MM.1S (cell line): Measurements from ENCODE around the gene SPATA12.

Source experiments
- DNase-seq: peaks from one replicate; pipeline ENCODE4 v3.0.0-alpha.2; 2015
- H2AFZ ChIP-seq: fragments of 300-600 bp; sonication (generic); 2 replicates; pipeline ENCODE4 v1.6.0; 2016; ENCODE audit warnings: antibody characterized with exemption, low read length
- H3F3A ChIP-seq: fragments of 300-600 bp; sonication (generic); 2 replicates; pipeline ENCODE4 v1.6.1; 2016; ENCODE audit warnings: mild to moderate bottlenecking, antibody characterized with exemption, low read length, moderate library complexity, mixed read lengths; ENCODE audit not compliant: insufficient read depth
- H3K27ac ChIP-seq: fragments of 300-600 bp; sonication (generic); 2 replicates; pipeline ENCODE4 v1.5.1; 2016; ENCODE audit warnings: mild to moderate bottlenecking, low read length
- H3K27me3 ChIP-seq: fragments of 300-600 bp; sonication (generic); replicated peaks from 2 replicates; pipeline ENCODE4 v1.6.0; 2016; ENCODE audit warnings: low read length; ENCODE audit not compliant: insufficient read depth
- H3K36me3 ChIP-seq: fragments of 300-600 bp; sonication (generic); replicated peaks from 2 replicates; pipeline ENCODE4 v1.6.1; 2016; ENCODE audit warnings: mild to moderate bottlenecking, low read length, mixed read lengths; ENCODE audit not compliant: insufficient read depth
- H3K4me1 ChIP-seq: fragments of 300-600 bp; sonication (generic); 2 replicates; pipeline ENCODE4 v1.6.1; 2016; ENCODE audit warnings: low read length, mixed read lengths
- H3K4me2 ChIP-seq: fragments of 300-600 bp; sonication (generic); 2 replicates; pipeline ENCODE4 v1.6.0; 2016; ENCODE audit warnings: low read depth, low read length
- H3K4me3 ChIP-seq: fragments of 300-600 bp; sonication (generic); 2 replicates; pipeline ENCODE4 v1.5.1; 2016; ENCODE audit warnings: low read length, mixed read lengths
- H3K79me2 ChIP-seq: fragments of 300-600 bp; sonication (generic); 2 replicates; pipeline ENCODE4 v1.6.1; 2016; ENCODE audit warnings: mixed run types, low read length, mixed read lengths
- H3K9ac ChIP-seq: fragments of 300-600 bp; sonication (generic); 2 replicates; pipeline ENCODE4 v1.6.1; 2016; ENCODE audit warnings: low read length, mixed read lengths
- H3K9me2 ChIP-seq: fragments of 300-600 bp; sonication (generic); replicated peaks from 2 replicates; pipeline ENCODE4 v1.6.1; 2016; ENCODE audit warnings: mild to moderate bottlenecking, low read length, mixed read lengths; ENCODE audit not compliant: insufficient read depth
- H3K9me3 ChIP-seq: fragments of 300-600 bp; sonication (generic); replicated peaks from 2 replicates; pipeline ENCODE4 v1.6.1; 2016; ENCODE audit warnings: mild to moderate bottlenecking, low read length, mixed read lengths; ENCODE audit not compliant: insufficient read depth
- H4K20me1 ChIP-seq: fragments of 300-600 bp; sonication (generic); 2 replicates; pipeline ENCODE4 v1.6.1; 2016; ENCODE audit warnings: mild to moderate bottlenecking, low read length, moderate library complexity, mixed read lengths; ENCODE audit not compliant: insufficient read depth
- EZH2 ChIP-seq: fragments of 300-600 bp; sonication (generic); optimal IDR thresholded peaks from 2 replicates; pipeline ENCODE3; 2017; ENCODE audit warnings: low read depth, mild to moderate bottlenecking, antibody characterized with exemption, low read length, mixed read lengths
- EZH2phosphoT487 ChIP-seq: fragments of 300-600 bp; sonication (generic); IDR thresholded peaks from 2 replicates; pipeline ENCODE4 v1.6.1; 2018; ENCODE audit warnings: antibody characterized with exemption, low read length
- TF ChIP-seq, protein P1 (sequence below): fragments of 300-600 bp; sonication (generic); IDR thresholded peaks from 2 replicates; pipeline ENCODE4 v1.5.1; 2016; ENCODE audit warnings: antibody characterized with exemption, low read length, mixed read lengths

Gene SPATA12

GRCh38 chr3:57074135-57074534 is 13.7 kb downstream of the SPATA12 start:
- Histone ChIP-seq H3K9ac (no peak overlapping the region), H3K9me2 (no peaks in the 10 kb centered on the region), H3K4me2 (no peak overlapping the region), H3K36me3 (no peaks in the 10 kb centered on the region), H2AFZ (no peak overlapping the region), H3K27ac (no peak overlapping the region), H3F3A (no peaks in the 10 kb centered on the region), H3K27me3 (peaks cover 13% of the 10 kb centered on the region), H3K79me2 (no peaks in the 10 kb centered on the region), H3K9me3 (no peaks in the 10 kb centered on the region), H3K4me3 (no peak overlapping the region), H3K4me1 (no peaks in the 10 kb centered on the region), H4K20me1 (no peaks in the 10 kb centered on the region)
- no peak for DNase-seq
- TF ChIP-seq, protein P1, sequence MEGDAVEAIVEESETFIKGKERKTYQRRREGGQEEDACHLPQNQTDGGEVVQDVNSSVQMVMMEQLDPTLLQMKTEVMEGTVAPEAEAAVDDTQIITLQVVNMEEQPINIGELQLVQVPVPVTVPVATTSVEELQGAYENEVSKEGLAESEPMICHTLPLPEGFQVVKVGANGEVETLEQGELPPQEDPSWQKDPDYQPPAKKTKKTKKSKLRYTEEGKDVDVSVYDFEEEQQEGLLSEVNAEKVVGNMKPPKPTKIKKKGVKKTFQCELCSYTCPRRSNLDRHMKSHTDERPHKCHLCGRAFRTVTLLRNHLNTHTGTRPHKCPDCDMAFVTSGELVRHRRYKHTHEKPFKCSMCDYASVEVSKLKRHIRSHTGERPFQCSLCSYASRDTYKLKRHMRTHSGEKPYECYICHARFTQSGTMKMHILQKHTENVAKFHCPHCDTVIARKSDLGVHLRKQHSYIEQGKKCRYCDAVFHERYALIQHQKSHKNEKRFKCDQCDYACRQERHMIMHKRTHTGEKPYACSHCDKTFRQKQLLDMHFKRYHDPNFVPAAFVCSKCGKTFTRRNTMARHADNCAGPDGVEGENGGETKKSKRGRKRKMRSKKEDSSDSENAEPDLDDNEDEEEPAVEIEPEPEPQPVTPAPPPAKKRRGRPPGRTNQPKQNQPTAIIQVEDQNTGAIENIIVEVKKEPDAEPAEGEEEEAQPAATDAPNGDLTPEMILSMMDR, result no peak
- TF ChIP-seq EZH2phosphoT487, result no peak
- no peak for TF ChIP-seq EZH2

DNA sequence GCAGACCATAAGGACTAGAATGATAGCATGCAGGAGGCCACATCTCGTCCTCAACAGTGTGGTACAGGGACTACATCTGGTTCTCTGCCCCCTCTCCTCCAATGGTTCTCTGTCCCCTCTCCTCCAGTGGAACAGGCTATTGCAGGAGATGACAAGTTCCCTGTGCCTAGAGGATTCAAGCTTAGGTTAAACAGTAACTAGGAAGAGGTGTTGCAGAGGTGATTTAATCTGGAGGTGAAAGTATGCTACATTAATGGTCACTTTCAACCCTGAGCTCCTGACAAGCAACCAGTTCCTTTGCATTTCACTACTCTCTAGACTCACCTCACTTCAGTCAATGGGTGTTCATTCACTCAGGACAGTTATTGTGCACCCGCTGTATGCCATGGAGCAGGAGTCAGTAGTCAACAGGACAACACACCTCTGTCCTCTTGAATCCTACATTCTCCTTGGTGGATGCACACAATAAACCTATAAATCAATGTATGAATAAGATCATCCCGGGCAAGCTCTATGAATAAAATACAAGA is 16.0 kb downstream of the SPATA12 start:
- no peaks in the 10 kb centered on the region for H3K9me2 ChIP-seq
- H3F3A ChIP-seq, result no peaks in the 10 kb centered on the region
- H4K20me1 ChIP-seq, result no peaks in the 10 kb centered on the region
- no peak for DNase-seq
- no peaks in the 10 kb centered on the region for H3K79me2 ChIP-seq
- no peak overlapping the region for H2AFZ ChIP-seq
- TF ChIP-seq EZH2 (no peak), EZH2phosphoT487 (no peak)
- TF ChIP-seq, protein P1, result no peak
- no peaks in the 10 kb centered on the region for H3K36me3 ChIP-seq
- H3K9ac ChIP-seq, result no peak overlapping the region
- H3K4me2 ChIP-seq, result no peak overlapping the region
- H3K4me3 ChIP-seq, result no peak overlapping the region
- H3K27ac ChIP-seq, result no peak overlapping the region
- H3K4me1 ChIP-seq, result no peaks in the 10 kb centered on the region
- no peaks in the 10 kb centered on the region for H3K9me3 ChIP-seq
- peaks cover 13% of the 10 kb centered on the region for H3K27me3 ChIP-seq

DNA sequence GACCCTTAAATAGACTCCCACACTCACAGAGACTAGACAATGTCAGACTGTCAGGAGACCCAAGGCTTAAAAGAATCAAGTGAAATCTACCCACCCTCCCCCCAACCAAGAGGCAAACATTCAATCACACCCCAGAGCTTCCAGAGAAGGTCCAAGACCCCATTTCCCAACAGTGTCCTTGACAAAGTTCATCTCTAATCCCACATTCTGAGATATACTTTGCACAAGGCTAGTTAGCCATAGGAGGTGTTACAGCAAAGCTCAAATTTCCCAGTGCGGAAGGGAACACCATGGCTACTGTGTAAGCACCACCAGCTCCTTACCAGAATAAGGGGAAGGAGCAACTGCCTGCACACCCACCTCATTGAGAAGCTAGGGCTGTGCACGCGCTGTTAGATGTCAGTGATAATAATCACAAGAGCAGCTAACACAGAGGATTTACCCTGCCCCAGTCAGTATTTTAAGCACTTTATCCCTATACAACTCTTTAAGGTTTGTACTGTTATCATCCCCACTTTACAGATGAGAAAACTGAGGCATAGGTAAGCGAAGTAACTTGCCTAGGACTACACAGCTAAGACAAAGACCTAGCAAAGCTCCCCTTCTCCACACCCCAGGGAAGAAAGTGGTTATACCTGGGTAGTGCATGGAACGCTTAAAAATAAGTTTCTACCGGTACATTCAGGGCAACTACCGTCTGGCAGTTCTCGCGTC is 17.3 kb downstream of the SPATA12 start:
- Histone ChIP-seq H4K20me1 (no peaks in the 10 kb centered on the region), H3K4me2 (no peak overlapping the region), H3K27ac (no peak overlapping the region), H3K79me2 (no peaks in the 10 kb centered on the region), H3K9me3 (no peaks in the 10 kb centered on the region), H3K9ac (no peak overlapping the region), H3F3A (no peaks in the 10 kb centered on the region), H3K36me3 (no peaks in the 10 kb centered on the region), H3K9me2 (no peaks in the 10 kb centered on the region), H3K4me1 (no peaks in the 10 kb centered on the region), H3K27me3 (peaks cover 13% of the 10 kb centered on the region), H2AFZ (no peak overlapping the region), H3K4me3 (no peak overlapping the region; the same call in 1 of the 2 replicates)
- no peak for TF ChIP-seq EZH2
- TF ChIP-seq, protein P1, result no peak
- no peak for TF ChIP-seq EZH2phosphoT487
- no peak for DNase-seq
